Stimulated activated CD8-positive, alpha-beta memory T cell treated with anti-CD3 and anti-CD28 coated beads, Interleukin-7, amount 100 ng/mL, for 1 hour (primary cell): ENCODE data around the gene LRG1.

ENCODE experiments used
- DNase-seq, 2 donors: peaks; one replicate each; pipeline ENCODE4 v3.0.0-alpha.2; 2020; ENCODE audit warnings: low read depth in 2 of 2

LRG1 gene

GRCh38 chr19:4493104-4493928, 46.5 kb downstream of the LRG1 start:
- DNase-seq = no peak

GRCh38 chr19:4492337-4493103, 47.3 kb downstream of the LRG1 start:
- no peak for DNase-seq

- DNase-seq = no peak
Measured at GRCh38 chr19:4491446-4491845, 48.4 kb downstream of the LRG1 start.

GRCh38 chr19:4488496-4488895, 51.3 kb downstream of the LRG1 start:
- no peak for DNase-seq

GRCh38 chr19:4487572-4487971, 52.3 kb downstream of the LRG1 start:
- no peak for DNase-seq
